ENCODE data around the gene FOXE3.

DNA sequence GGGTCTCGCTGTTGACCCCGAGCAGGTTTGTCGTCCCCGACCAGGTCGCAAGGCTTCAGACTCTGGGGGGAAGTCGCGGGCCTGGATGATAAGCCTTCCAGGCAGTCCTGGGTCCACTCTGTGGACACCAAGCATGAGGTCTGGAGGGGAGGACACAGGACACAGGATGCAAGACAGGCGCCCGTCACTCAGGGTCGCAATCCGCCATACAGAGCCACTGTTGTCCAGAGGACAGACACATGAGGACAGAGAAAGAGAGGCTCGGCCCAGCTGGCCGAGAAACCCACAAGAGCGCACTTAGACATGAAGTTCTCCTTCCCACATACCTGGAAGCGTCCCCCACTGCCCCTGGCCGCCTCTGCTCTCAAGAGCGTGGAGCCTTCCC is 16.9 kb downstream of the FOXE3 start:
- TF ChIP-seq, protein P1, sequence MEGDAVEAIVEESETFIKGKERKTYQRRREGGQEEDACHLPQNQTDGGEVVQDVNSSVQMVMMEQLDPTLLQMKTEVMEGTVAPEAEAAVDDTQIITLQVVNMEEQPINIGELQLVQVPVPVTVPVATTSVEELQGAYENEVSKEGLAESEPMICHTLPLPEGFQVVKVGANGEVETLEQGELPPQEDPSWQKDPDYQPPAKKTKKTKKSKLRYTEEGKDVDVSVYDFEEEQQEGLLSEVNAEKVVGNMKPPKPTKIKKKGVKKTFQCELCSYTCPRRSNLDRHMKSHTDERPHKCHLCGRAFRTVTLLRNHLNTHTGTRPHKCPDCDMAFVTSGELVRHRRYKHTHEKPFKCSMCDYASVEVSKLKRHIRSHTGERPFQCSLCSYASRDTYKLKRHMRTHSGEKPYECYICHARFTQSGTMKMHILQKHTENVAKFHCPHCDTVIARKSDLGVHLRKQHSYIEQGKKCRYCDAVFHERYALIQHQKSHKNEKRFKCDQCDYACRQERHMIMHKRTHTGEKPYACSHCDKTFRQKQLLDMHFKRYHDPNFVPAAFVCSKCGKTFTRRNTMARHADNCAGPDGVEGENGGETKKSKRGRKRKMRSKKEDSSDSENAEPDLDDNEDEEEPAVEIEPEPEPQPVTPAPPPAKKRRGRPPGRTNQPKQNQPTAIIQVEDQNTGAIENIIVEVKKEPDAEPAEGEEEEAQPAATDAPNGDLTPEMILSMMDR (IDR thresholded peaks at IDR 0.05 in 4 of 5, conservative IDR thresholded peaks at IDR 0.05 in 1 of 5), result no peak
- TF ChIP-seq POLR2A (IDR thresholded peaks at IDR 0.05), result no peak

Data from gastrocnemius medialis (tissue), 4 donors.